A673 (cell line): ENCODE data around the gene GCDH.

ENCODE experiments used
- CTCF ChIP-seq: fragments of 300-800, 200-600 bp; sonication (generic); conservative IDR thresholded peaks from 2 replicates; pipeline ENCODE4 v1.5.1; 2017; ENCODE audit warnings: low read depth, mild to moderate bottlenecking, antibody characterized with exemption, low read length, moderate library complexity, mixed read lengths
- EZH2 ChIP-seq: fragments of 200-600 bp; sonication (generic); IDR thresholded peaks from 2 replicates; pipeline ENCODE4 v1.6.1; 2017; ENCODE audit warnings: borderline replicate concordance, low read depth, mild to moderate bottlenecking, mixed read lengths, antibody characterized with exemption, low read length; ENCODE audit not compliant: poor library complexity, severe bottlenecking

GRCh38 chr19:12884627-12884925 lies 6.4 kb upstream of the GCDH start:
- TF ChIP-seq CTCF: no peak
- TF ChIP-seq EZH2: no peak
